Measurements from ENCODE around the gene PAK6. TPM values are rescaled to one million over a fixed set of nuclear protein-coding genes. Genes with fewer than 3 reads are reported as not detected.

Gene PAK6
- total RNA-seq, 1 donor from 2014 or later = 0.31 TPM

DNA sequence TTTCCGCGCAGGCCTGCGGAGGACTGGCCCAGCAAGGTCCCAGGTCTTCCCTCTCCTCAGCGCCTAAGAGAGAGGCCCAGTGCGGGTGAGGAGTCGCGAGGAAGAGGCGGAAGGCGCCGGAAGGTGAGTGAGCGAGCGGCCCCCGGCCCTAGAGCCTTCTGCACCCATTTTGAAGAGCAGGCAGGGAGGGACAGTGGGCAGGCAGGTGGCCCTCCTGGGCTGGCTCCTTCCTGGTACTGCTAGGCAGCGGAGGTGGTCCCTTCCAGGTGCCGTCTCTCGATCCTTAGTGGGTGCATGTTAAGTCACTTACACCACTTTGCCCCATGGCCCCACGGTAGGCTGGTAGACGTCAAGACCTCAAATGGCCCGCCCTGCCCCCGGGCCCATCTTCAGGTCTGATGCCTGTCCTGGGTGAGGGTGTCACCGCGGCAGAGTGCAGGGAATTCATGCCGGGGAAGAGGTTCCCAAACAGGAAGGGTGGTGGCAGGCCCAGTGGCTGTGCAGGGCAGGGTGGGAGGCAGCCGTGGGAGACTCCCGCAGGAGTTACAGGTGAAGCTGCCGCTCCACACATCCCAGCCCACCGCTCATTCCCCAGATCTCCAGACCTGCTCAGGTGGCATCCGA is 14.4 kb downstream of the PAK6 start:
- H3K27ac Mint-ChIP-seq (ENCODE audit: unreplicated experiment) = no peak overlapping the region
- H3K4me3 Mint-ChIP-seq (ENCODE audit: unreplicated experiment) = peak overlapping the region; percentile 69
- no peaks in the 10 kb centered on the region for H3K9me3 Mint-ChIP-seq (ENCODE audit: unreplicated experiment)
- H3K4me1 Mint-ChIP-seq (ENCODE audit: unreplicated experiment) = peaks cover 3% of the 10 kb centered on the region
- no peak for DNase-seq (ENCODE audit: low spot score)
- TF ChIP-seq, protein P1, sequence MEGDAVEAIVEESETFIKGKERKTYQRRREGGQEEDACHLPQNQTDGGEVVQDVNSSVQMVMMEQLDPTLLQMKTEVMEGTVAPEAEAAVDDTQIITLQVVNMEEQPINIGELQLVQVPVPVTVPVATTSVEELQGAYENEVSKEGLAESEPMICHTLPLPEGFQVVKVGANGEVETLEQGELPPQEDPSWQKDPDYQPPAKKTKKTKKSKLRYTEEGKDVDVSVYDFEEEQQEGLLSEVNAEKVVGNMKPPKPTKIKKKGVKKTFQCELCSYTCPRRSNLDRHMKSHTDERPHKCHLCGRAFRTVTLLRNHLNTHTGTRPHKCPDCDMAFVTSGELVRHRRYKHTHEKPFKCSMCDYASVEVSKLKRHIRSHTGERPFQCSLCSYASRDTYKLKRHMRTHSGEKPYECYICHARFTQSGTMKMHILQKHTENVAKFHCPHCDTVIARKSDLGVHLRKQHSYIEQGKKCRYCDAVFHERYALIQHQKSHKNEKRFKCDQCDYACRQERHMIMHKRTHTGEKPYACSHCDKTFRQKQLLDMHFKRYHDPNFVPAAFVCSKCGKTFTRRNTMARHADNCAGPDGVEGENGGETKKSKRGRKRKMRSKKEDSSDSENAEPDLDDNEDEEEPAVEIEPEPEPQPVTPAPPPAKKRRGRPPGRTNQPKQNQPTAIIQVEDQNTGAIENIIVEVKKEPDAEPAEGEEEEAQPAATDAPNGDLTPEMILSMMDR (IDR thresholded peaks at IDR 0.05; ENCODE audit: unreplicated experiment) = no peak
- H3K36me3 Mint-ChIP-seq (ENCODE audit: low read depth, unreplicated experiment) = peaks cover 6% of the 10 kb centered on the region
- peaks cover 22% of the 10 kb centered on the region for H3K27me3 Mint-ChIP-seq (ENCODE audit: unreplicated experiment)

GRCh38 chr15:40254452-40254851 is 15.6 kb downstream of the PAK6 start:
- Mint-ChIP-seq H3K9me3 (ENCODE audit: unreplicated experiment) (no peaks in the 10 kb centered on the region), H3K4me1 (ENCODE audit: unreplicated experiment) (peaks cover 9% of the 10 kb centered on the region), H3K4me3 (ENCODE audit: unreplicated experiment) (no peak overlapping the region), H3K36me3 (ENCODE audit: low read depth, unreplicated experiment) (peaks cover 6% of the 10 kb centered on the region), H3K27ac (ENCODE audit: unreplicated experiment) (no peak overlapping the region), H3K27me3 (ENCODE audit: unreplicated experiment) (peaks cover 22% of the 10 kb centered on the region)
- TF ChIP-seq, protein P1 (IDR thresholded peaks at IDR 0.05; ENCODE audit: unreplicated experiment) = no peak
- DNase-seq (ENCODE audit: low spot score) = no peak

DNA sequence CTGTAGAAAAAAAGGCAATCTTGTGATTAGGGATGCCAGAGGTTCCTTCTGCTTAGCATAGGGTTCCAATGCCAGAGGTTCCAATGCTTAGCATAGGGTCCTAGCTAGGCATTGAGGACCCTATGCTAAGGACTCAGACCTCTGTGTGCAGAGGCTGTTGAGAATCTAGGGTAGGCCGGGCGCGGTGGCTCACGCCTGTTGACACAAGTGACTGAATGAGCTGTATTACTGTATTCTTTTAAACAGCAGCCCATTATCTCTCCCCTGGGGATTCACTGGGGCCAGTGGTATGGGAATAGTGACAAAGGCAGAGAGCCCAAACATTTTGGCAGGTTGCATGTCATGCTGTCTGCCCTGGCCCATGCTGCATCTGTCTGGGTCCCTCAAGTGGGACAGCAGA is 16.2 kb downstream of the PAK6 start:
- no peaks in the 10 kb centered on the region for H3K9me3 Mint-ChIP-seq (ENCODE audit: unreplicated experiment)
- H3K27me3 Mint-ChIP-seq (ENCODE audit: unreplicated experiment) = peaks cover 22% of the 10 kb centered on the region
- no peak overlapping the region for H3K4me3 Mint-ChIP-seq (ENCODE audit: unreplicated experiment)
- DNase-seq (ENCODE audit: low spot score) = no peak
- H3K27ac Mint-ChIP-seq (ENCODE audit: unreplicated experiment) = no peak overlapping the region
- TF ChIP-seq, protein P1 (IDR thresholded peaks at IDR 0.05; ENCODE audit: unreplicated experiment) = no peak
- H3K4me1 Mint-ChIP-seq (ENCODE audit: unreplicated experiment) = peaks cover 9% of the 10 kb centered on the region
- peaks cover 6% of the 10 kb centered on the region for H3K36me3 Mint-ChIP-seq (ENCODE audit: low read depth, unreplicated experiment)

GRCh38 chr15:40256638-40257235 is 17.9 kb downstream of the PAK6 start:
- no peak for DNase-seq (ENCODE audit: low spot score)
- Mint-ChIP-seq H3K4me3 (ENCODE audit: unreplicated experiment) (no peak overlapping the region), H3K27me3 (ENCODE audit: unreplicated experiment) (peaks cover 17% of the 10 kb centered on the region), H3K36me3 (ENCODE audit: low read depth, unreplicated experiment) (peaks cover 6% of the 10 kb centered on the region), H3K9me3 (ENCODE audit: unreplicated experiment) (no peaks in the 10 kb centered on the region), H3K4me1 (ENCODE audit: unreplicated experiment) (peaks cover 9% of the 10 kb centered on the region), H3K27ac (ENCODE audit: unreplicated experiment) (no peak overlapping the region)
- TF ChIP-seq, protein P1 (IDR thresholded peaks at IDR 0.05; ENCODE audit: unreplicated experiment) = no peak

Measured in endothelial cell (in vitro differentiated cells).